HG03354 (cell line): ENCODE results near the gene MTA3.
A peak's percentile ranks its signal among the peaks of the same experiment; 100 is the strongest.

Experiments
- ATAC-seq: cut with Tn5 transposase; IDR thresholded peaks from one replicate; pipeline ENCODE4 v1.9.1; 2021; ENCODE audit warnings: mild to moderate bottlenecking; ENCODE audit not compliant: unreplicated experiment, poor library complexity, severe bottlenecking

The MTA3 gene

GRCh38 chr2:42770288-42771131, 202.1 kb downstream of the MTA3 start:
- ATAC-seq: peak; percentile 44

DNA sequence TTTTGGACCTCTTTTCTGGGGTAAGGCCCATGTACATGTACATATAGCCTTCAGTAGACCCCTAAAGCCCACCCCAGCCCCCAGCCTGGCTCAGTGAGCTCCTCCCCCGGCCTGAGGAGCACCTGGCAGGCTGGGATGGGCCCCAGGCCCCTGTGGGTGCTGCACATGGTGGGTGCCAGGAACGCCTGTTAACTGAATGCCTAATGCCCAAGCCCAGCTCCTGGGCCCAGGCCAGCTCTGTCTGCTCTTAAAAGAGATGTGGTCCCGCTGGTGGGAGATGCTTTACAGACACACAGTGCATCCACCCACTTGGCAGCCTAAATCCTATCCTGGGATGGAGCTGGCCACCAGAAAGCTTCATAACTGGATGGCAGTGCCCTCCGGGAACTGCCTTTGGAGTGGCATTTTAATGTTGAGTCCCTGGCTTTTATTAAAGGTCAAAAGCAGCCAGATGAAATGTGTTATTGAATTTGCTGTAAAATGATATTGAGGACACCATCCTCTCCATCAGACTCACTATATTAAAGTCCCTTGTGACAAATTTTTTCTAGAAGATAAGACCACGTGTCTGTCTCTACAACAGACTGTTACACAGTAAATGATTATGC, 203.2 kb downstream of the MTA3 start:
- no peak for ATAC-seq

DNA sequence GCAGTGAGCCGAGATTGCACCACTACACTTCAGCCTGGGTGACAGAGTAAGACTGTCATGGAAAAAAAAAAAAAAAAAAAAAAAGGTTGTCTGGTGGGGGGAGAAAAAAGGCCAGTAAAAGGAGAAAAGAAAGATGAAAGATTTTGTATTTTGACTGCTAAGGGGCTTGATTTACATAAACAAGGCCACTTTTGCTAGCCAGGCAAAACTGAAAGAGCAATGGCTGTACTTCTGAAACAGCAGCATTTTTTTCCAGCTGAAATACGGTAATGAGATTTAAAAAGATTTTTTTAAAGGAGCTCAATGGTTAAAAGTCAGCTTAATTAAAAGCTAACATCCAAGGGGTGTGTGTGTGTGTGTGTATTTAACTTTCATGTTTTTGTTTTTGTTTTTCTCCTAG, 206.8 kb downstream of the MTA3 start:
- peak; percentile 53 for ATAC-seq

GRCh38 chr2:42775810-42776209, 207.4 kb downstream of the MTA3 start:
- no peak for ATAC-seq

DNA sequence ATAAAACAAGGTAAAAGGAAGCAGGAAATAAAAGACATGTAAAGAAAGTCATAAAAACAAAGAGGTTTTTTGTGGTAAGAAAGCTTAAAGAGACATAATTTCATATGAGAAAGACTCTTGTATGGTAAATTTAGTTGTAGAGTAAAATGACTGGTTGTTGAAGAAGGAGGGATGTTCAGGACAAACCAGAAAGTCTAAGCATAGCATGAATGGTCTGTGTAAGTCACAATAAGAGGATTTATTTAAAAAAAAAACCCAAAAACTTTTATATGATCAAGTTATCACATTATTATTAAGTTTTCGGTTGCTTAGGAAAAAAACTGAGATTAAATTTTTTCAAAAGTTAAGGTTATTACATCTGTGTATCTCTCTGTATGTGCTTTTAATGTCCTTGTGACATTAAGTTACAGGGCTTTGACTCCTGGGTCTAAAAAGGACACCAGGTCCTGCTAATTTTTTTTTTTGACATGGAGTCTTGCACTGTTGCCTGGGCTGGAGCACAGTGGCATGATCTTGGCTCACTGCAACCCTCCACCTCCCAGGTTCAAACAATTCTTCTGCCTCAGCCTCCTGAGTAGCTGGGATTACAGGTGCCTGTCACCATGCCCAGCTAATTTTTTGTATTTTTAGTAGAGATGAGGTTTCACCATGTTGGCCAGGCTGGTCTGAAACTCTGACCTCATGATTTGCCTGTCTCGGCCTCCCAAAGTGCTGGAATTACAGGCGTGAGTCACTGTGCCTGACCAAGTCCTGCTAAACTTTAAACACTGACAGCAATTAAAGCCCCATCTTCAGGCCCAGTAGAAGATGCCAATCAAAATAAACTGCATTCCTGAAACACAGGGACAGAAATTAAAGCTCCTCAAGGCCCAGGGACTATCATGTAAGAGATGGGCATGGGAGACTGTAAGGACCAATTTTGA, 209.7 kb downstream of the MTA3 start:
- ATAC-seq: no peak

DNA sequence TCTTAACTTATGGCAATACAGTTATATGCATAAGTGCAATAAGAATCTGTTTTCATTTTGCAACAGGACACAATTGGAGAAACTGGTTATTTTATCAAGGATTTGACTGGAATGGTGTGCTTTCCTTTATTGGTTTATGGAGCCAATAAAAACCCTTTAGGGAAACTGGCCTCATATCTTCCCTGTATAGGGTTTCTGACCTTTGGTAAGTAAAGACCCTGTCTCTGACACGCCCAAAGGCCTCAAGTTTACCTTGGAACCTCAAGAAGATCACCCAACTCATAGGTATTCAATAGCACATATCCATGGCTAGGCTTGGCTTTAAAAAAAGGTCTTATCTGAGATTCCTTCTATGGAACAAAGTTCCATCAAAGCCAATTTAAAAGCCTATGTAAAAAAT, 212.7 kb downstream of the MTA3 start:
- no peak for ATAC-seq

GRCh38 chr2:42783511-42783910, 215.1 kb downstream of the MTA3 start:
- ATAC-seq: no peak

DNA sequence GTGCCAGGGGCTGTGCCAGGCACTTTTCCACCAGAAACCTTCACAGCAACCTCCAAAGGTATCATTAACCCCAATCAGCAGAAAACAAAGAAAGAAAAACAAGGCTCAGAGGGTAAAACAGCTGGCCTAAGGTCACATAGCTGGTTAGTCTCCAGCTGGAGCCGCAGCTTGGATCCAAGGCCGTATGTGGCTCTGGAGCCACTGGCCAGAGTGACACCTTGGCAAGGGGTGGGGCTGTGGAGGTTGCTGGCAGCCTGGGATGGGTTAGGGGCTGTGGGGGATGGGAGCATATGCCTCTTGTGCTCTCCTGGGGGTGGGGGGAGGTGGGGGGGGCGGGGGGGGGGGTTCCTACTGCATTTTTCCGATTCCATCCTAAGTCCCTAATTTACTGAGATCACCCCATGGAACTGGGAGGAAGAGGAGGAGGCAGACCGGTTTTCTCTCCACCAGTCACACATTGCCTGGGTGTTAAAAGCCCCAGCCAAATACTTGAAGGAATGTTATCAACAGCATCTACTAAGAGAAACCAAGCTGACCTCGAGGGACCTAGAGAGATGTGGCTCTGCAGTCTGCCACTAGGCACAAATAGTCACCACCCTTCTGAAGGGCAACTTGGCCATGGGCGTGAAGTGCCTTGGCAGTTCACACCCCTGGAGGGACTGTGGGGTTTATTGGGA, 215.9 kb downstream of the MTA3 start:
- ATAC-seq: no peak

DNA sequence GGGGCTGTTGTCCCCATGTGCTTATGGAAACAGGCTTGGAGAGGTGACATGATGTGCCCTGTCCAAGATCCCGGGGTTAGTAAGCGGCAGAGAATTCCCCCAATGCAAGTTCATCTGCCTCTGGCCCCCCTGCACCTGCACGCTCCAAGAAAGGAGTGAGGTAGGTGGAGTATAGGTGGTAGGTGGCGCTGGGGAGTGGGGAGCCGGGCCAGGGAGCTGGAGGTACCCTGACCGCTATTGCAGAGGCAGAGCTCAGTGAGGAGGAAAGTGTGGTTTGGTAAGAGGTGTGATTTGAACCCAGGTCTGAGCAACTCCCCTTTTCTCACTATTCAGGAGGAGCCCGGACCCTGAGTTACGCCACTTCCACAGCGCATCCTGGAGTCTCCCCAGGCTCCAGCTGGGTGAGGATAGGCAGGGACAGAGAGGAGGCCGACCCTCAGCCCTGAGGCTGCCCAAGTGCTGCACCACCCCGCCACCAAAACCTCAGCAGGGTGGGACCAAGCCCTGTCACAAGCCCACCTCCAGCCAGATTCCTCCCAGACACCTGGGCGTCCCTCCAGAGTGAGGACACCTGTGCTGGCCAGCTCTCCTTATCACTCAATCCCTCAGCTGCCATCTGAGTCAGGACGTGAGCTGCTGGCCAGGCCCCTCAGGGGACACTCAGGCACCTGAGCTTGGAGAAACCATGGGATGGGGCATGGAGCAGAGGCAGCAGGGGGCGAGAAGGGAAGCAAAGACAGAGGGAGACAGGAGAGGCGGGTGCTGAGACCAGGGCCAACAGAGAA, 218.3 kb downstream of the MTA3 start:
- no peak for ATAC-seq

DNA sequence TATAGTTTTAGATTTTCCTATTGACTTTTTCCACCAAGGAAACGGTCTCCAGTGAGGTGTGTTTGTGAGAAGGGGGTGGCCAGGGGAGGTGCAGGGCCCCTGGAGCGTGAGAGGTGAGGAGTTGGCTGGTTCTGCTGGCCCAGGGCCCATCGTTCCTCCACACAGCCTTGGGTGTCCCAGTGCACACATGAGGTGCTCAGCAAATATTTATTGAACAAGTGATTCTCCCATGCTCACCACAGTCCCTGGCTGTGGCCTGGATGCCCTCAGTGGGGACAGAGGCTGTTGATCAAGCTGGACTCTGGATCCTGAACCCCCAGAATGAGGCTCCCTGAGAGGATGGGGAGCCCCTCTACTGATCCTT, 219.0 kb downstream of the MTA3 start:
- ATAC-seq: no peak

DNA sequence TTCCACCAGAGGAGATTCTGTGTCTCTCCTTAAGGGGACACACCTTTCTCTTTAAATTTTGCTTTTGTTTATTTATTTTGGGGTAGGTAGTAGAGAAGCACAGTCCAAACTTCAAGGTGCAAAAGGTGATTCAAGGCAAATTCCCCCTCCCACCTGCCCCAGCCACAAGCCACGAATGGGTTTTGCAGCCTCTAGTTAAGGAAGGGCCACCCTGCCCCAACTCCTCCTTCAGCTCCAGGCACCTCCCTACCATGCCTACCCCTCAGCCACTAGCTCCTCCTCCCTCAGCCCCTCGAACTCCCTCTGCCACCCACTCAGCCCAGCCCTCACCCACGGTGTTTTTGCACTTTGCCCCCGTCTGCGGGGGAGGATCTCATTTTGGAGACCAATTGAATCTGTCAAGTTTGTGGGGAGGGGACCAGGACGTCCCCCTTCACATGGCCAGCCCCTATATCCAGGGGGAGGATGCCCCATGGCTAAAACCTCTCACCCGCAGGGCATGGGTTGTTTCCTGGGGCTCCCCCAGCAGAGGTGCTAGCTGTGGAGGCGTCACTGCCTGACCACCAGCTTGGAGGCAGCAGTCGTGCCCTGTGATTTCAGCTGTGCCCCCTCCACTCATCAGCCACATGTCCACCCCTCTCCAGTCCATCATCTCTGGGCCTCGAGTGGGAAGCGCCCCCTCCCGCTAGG, 219.5 kb downstream of the MTA3 start:
- no peak for ATAC-seq

DNA sequence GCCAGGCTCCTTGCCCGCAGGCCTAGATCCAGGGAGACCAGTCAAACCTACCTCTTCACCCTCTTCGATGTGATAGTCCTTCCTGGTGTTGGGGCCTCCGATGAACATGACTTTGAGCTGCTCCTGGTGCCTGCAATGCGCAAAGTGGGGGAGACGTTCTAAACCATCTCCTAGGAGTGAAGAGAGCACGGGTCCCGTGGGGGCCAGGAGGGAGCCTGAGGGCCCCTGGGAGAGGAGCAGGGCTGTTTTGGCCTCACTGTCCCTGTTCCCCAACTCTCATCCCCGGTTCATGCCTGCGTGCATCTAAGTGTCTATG, 220.0 kb downstream of the MTA3 start:
- no peak for ATAC-seq

DNA sequence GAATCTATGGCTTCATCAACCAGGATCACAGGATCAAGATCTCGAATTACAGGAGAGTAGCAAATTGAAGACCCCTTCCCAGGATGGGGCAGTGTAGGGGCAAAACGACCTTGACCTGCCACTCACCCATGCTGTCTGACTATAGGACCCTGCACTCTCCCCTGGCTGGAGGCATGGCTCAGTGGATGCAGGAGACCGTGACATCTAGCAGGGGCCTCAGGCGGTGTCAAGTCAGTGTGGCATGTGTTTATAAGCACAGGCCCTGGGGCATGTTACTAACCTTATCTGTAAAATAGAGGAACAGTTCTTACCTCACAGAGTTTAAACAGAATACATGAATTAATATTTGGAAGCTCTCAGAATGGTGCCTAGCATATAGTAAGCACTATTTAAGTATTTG, 220.4 kb downstream of the MTA3 start:
- ATAC-seq: no peak

DNA sequence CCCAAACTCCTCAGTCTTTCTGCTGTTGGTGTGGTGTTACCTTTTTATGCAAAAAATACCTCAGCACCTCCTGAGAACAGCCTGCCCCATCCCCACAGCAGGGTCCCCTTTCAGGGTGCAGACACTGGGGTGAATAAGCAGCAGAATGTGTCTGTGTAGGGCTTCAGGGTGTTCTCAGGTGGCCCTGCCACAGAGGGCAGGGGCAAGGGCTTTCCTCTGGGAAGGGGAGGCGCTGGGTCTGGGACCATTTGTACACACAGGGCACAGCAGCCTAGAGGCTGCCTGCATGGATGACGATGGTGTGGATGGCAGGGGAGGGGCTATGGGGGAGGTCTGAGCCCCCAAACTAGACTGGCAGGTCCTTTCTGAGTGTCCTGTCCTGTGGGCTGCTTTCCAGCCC, 221.3 kb downstream of the MTA3 start:
- ATAC-seq: no peak

DNA sequence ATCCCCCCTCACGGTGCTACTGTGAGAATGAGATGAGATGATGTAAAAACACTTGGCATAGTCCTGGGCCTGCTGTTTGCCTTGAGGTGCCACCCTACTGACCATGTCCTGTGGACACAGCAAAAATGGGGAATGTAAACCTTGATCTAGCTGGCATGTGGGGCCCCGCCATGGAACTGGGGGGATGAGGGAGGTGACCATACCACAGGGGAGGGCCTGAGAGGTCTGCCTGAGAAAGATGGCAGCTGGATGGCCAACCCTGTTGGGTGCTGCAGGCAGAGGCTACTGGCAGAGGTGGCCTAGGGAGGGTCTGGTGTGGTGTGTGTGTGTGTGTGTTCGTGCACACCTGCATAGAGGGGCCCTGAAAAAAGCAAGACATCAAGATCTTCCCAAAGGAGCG, 223.2 kb downstream of the MTA3 start:
- no peak for ATAC-seq

DNA sequence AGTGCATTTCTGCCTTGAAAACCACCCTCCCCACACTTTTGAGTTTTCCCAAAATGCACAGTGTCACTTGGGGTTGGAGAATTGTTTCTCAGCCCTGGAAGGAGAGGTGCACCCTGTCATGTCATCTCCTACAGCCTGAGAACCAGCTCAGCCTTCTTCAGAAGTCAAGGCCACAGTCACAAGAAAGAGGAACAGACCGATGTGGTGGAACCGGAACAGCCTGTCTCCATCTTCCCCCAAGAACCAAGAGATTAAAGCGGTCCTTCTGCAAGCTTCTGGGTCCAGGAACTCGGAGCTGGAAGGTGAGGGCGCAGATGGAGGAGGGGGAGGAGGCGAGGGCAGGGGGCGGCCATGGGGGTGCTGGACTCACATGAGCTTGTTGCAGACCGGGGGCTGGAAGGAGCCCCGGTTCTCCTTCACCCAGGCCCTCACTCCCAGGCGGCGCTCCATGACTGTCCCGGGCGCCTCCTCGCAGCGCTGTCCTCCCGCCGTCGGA, 223.7 kb downstream of the MTA3 start:
- peak; percentile 42 for ATAC-seq

GRCh38 chr2:42792583-42793333, 224.3 kb downstream of the MTA3 start, which contains the start of gene HAAO:
TSS of gene HAAO (minus strand) at chr2:42792583. CDS start at chr2:42792536, 47 bp downstream.
- ATAC-seq: peak; percentile 51
